Ramos (cell line): ENCODE data around the gene DAW1.

ENCODE experiments used
- in situ Hi-C: fragments of 300-500 bp; cut with MboI; formaldehyde crosslinking; loops from one replicate; pipeline ENCODE4 v1.14.3; 2022; ENCODE audit warnings: low sequenced_read_pairs; ENCODE audit not compliant: unreplicated experiment

Gene DAW1

DNA sequence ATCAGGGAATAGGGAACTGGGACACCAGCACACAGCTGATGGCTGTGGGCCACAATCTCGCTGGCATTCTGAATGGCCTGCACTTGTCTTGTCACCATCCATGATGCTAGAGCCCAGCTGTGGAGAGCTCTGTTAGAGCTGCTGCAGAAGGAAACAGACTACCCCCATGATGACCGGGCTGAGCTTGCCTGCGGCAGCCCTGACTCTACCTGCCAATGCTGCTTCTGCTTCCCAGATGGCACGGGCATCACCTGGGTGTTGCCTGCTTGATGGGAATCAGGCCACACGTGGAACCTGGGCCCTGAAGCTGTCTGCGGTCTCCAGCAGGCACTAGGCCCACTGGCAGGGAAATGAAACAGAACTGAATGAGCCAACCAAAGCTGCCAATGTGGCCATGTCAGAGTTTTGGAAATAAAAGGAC, 11.2 kb upstream of the DAW1 start:
- in situ Hi-C loops = no loop called here

GRCh38 chr2:227861011-227861410, 10.4 kb upstream of the DAW1 start:
- in situ Hi-C loops = no loop called here

DNA sequence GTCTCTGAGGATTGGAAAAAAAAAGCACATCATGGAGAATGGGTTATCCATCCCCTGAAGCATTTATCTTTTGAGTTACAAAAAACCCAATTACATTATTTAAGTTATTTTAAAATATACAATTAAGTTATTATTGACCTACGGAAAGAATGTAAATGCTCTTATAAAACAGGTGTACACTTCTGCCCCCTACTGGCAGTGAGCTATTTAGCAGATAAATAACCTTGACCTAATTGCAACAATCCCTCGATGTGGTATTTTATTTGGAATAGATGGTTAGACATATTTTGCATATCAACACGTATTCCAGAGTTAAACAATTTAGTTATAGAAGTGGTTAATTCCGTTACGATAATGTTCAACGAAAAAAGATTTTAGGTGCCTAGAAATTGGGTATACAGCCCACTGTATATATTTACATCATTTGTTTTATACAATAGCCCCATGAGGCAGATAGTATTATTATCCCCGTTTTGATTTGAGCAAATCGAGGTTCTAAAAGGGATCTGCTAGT, 9.1 kb upstream of the DAW1 start:
- in situ Hi-C loops = no loop called here

DNA sequence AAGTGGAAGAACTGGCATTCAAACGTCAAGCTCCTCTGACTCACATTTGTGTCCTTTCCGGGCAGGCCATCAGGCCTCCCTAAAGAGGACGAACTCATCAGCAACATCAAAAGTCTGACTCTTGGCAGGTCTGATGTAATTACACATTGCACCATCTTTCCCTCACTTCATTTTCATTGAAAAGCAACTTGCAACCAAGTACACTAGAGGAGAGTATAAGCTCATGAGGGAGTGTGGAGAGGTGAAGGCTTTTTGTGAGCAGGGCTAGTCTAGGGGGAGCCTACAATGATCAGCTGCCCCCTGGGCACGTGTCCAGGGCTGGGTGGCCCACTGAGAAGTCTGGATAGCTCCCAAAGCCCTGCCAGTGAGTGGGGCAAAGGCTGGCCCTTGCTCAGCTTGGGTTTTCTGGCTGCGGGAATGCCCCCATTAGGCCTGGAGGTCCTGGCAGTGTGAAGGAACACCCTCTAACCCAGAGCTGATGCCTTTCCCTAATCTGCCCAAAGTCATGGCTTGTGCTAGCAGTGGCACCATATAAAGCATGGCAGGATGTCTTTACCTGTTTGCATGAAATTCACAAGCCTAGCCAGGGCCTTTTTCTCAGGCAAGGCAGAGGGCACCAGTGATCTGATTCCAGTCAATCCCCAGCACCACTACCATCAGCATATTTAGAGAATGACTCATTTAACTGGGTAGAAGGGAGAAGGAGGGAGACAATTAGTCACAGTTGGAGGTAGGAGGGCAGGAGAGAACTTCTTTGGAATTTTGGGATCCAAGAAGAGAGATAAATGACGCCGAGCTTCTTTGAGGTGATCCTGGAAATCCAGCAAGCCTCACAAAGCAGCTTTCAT, 8.5 kb upstream of the DAW1 start:
- in situ Hi-C loops = no loop called here

- in situ Hi-C loops = no loop called here
Measured at GRCh38 chr2:227864161-227864756, 7.2 kb upstream of the DAW1 start.

GRCh38 chr2:227865291-227865690, 6.1 kb upstream of the DAW1 start:
- in situ Hi-C loops = no loop called here

GRCh38 chr2:227867386-227867785, 4.0 kb upstream of the DAW1 start:
- in situ Hi-C loops = no loop called here

GRCh38 chr2:227870710-227871374, 589 bp upstream of the DAW1 start:
- in situ Hi-C loops = no loop called here

DNA sequence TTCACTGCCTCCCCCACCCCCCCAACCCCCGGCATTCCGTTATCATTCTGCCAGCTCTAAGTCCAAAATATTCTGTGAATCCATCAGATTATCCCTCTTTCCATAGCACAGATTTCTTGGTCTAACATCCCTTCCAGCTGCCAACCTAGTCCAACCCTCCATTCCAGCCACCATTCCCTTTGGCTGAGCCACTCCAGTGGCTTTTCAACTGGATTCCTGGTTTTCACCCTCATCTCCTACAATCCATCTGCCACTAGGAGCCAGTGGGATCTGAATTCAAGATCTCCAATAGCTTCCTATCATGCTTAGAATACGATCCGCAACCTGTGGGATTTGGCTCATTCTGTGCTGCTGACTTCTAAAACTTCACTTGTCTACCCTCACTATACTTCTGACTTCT, 1.2 kb downstream of the DAW1 start:
- in situ Hi-C loops = no loop called here

GRCh38 chr2:227876300-227876801, 4.9 kb downstream of the DAW1 start:
- in situ Hi-C loops = no loop called here

- in situ Hi-C loops = no loop called here
Measured at GRCh38 chr2:227877421-227878310, 6.2 kb downstream of the DAW1 start.

DNA sequence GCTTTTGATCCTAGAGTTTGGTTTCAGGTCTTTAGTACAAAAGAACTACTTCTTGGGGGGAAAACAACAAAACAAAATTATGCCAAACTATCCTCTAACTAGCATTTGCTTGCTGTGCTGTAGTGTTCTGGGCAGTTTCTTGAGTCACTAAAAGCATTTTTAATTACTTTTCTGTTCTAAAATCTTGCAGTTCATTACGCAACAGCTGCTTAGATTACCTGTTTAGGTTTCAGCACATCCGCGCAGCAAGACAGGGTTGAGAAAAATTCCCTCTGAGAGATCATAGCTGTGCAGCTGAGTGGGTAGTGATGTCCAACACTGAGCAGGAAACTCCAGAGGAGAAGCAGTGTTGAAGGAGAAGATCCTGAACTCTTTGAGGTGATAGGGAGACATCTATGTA, 9.0 kb downstream of the DAW1 start:
- in situ Hi-C loops = no loop called here

DNA sequence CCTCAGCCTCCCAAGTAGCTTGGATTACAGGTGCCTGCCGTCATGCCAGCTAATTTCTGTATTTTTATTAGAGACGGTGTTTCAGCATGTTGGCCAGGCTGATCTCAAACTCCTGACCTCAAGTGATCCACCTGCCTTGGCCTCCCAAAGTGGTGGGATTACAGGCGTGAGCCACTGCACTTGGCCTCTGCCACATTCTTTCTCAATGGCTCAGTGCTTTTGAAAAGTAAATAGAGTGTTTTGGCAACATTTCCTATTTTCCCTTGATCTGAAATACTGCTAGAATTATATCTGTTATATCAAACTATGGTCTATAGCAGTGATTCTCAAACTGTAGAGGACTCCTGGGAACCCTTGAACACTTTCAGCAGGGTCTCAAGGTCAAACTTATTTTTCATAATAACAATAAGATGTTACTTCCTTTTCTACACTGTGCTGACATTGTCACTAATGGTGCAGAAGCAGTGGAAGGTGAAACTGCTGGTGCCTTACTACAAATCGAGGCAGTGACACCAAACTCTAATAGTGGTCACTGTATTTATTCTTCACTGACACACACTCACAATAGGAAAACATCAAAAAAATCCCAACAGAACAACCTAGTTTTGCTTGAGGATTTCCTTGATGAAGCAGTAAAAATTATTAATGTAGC, 10.6 kb downstream of the DAW1 start:
- in situ Hi-C loops = no loop called here

GRCh38 chr2:227884511-227884947, 13.1 kb downstream of the DAW1 start:
- in situ Hi-C loops = no loop called here

- in situ Hi-C loops = no loop called here
Measured at GRCh38 chr2:227886149-227886548, 14.7 kb downstream of the DAW1 start.

GRCh38 chr2:227888289-227888688, 16.9 kb downstream of the DAW1 start:
- in situ Hi-C loops = no loop called here

GRCh38 chr2:227889336-227889735, 17.9 kb downstream of the DAW1 start:
- in situ Hi-C loops = no loop called here

DNA sequence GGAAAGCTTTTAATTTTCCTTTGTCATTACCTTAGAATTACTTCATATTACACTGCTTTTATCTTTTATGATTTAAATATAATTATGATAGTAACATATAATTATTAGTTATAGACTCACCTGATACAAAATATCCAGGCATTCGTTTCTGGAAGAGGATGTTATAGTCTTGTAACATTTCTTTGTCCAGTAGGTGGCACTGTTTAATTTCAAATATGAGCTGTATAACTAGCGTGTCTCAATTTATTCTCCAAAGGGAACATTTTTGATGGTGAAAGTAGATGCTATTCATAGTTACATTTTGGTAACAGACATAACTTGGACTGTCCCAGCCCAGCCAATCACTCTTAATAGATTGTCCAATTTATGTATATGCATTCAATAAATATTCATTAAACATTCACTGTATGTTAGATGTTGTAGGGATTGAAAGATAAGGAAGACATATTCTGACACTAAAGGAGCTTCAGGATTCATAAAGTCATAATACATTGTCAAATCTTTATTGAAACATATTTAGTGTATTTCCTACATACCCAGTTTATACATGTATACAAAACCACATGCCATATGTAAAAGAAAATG, 19.2 kb downstream of the DAW1 start:
- in situ Hi-C loops = no loop called here

- in situ Hi-C loops = no loop called here
Measured at GRCh38 chr2:227891673-227892072, 20.2 kb downstream of the DAW1 start.
